KBM-7 (cell line): Measurements from ENCODE around the gene HSPG2.
"Not testable (repeated sequence)": the region's sequence is repeated elsewhere in the genome, so short reads cannot be mapped to it uniquely, and the experiment has no call there.

Experiments
- DNase-seq: peaks from one replicate; pipeline ENCODE4 v3.0.0-alpha.2; 2015
- in situ Hi-C: fragments of 300-500 bp; cut with MboI; formaldehyde crosslinking; loops from 2 replicates; pipeline ENCODE4 v1.14.3; 2020; ENCODE audit warnings: low sequenced_read_pairs, low pct_unique_long_range_greater_than_20kb, mixed read lengths

HSPG2 gene

DNA sequence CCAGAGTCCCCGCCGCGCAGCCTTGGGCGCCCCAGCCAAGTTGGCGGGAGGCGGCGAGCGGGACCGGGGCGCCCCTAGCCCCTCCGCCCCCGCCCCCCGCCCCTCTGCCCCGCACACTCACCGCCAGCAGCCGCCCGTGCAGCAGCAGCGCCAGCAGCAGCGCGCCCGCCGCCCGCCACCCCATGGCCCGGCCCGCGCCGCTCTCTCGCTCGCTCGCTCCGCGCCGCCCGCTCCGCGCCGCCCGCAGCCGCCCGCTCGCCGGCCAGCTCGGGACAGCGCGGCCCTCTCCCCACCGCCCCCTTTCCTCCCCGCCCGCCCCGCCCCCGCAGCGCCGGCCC is at the start of gene HSPG2:
Gene HSPG2 (minus strand): TSS at position 277 of the 338 bp plus-strand sequence. CDS start 93 bp downstream, at position 184.
- in situ Hi-C loops: no loop called here
- no peak for DNase-seq

DNA sequence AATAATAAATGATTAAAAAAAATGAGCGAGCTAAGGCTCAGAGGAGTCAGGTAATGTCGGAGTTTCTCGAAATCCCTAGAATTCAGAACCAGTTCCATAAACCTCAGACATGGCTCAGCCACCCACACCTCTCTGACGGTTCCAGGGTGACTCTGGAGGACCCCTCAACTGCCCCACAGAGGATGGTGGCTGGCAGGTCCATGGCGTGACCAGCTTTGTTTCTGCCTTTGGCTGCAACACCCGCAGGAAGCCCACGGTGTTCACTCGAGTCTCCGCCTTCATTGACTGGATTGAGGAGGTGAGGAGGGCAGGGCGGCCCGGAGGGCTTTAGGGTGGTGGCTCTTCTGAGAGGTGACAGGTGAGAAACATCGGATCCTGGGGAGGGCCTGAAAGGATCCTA is 49.3 kb upstream of the HSPG2 start:
- in situ Hi-C loops, DNase-seq: not testable (repeated sequence)

DNA sequence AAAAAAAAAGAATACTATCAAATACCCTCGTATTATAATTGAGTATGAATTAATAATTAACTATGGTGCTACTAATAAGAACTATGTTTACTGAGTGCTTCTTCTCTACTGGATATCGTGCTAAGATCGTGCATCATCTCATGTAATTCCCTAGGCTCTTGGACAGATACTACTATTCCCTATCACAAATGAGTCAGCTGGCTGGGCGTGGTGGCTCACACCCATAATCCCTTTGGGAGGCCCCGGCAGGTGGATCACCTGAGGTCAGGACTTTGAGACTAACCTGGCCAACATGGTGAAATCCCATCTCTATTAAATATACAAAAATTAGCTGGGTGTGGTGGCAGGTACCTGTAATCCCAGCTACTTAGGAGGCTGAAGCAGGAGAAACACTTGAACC is 48.8 kb upstream of the HSPG2 start:
- not testable (repeated sequence) for DNase-seq

DNA sequence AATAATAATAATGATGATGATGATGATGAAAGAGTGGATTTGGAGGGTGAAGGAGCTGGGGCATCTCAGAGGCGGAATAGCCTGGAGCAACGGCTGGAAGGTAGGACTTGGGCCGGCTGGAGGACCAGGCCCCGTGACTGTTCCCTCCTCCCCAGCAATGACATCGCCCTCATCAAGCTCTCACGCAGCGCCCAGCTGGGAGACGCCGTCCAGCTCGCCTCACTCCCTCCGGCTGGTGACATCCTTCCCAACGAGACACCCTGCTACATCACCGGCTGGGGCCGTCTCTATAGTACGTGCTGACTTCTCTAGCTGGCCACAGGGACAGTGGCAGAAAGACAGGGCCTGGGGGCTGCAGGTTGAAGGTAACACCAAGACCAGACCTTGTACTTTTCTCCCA is 46.4 kb upstream of the HSPG2 start:
- DNase-seq, in situ Hi-C loops: not testable (repeated sequence)

More for the DNA sequence above, 48.8 kb upstream of the HSPG2 start:
- in situ Hi-C loops: not testable (repeated sequence)

DNA sequence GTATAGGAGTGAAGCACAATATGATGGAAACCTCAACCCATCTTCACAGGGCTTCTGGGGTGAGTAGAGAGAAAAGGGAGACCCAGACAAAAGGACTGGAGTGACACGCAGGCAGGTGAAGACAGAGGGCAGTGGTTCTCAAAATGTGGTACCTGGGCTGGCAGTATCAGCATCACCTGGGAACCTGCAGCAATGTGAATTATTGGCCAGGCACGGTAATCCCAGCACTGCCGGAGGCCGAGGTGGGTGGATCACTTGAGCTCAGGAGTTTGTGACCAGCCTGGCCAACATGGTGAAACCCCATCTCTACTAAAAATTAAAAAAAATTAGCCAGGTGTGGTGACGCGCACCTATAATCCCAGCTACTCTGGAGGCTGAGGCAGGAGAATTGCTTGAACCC is 45.0 kb upstream of the HSPG2 start:
- in situ Hi-C loops, DNase-seq: not testable (repeated sequence)

DNA sequence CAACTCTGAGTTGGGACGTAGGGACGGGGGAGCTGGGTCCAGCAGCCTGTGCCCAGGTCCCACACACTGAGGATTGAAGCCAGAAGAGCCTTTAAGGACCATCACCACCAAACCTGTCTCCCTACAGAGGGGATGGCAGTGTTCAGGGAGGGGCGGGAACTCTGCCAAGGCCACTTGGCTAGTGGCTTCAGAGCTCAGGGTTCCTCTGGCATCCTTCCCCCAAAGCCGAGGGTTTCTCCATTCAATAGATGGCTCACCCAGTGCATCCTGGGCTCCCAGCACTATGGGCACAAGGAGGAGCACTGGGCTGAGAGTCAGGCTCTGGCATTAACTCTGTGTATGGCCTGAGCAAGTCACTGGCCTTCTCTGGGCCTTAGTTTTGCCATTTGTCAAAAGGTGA is 44.1 kb upstream of the HSPG2 start:
- DNase-seq, in situ Hi-C loops: not testable (repeated sequence)

DNA sequence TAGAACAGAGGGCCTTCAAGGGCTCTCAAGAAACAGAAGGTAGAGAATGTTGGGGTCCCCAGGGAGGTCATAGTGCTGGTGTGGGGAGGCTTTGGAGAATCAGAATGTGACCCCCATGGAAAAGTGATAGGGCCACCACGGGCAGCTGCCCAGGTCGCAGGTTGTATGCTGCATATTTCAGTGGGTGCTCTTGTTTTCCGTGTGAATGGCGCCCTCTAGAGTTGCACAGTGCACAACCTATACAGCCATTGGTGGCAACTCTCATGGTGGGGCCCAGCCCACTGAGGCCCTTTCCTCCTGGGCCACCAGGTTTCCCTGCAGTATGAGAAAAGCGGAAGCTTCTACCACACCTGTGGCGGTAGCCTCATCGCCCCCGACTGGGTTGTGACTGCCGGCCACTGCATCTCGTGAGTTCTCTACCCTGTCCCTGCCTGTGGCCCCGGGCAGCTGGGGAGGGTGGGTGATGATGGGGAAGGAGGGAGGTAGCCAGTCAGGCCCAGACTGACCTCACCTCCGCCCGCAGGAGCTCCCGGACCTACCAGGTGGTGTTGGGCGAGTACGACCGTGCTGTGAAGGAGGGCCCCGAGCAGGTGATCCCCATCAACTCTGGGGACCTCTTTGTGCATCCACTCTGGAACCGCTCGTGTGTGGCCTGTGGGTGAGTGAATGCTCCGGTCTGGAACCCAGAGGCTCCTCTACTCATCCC is 43.6 kb upstream of the HSPG2 start:
- in situ Hi-C loops, DNase-seq: not testable (repeated sequence)

DNA sequence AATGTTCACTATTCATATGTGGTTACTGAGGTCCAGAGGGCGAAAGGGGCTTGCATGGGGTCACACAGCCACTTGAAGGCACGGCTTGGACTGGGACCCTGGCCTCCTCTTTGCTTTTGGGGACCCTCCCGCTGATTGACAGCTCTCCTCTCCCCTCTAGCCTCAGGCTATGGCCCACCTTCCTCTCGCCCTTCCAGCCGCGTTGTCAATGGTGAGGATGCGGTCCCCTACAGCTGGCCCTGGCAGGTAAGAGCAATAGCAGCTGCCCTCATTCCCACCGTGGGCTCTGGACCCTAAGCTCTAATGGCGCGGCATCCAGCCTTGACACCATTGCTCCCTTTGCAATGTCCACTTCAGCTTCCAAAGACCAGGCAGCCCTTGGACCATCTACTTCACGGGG is 41.1 kb upstream of the HSPG2 start:
- in situ Hi-C loops, DNase-seq: not testable (repeated sequence)

DNA sequence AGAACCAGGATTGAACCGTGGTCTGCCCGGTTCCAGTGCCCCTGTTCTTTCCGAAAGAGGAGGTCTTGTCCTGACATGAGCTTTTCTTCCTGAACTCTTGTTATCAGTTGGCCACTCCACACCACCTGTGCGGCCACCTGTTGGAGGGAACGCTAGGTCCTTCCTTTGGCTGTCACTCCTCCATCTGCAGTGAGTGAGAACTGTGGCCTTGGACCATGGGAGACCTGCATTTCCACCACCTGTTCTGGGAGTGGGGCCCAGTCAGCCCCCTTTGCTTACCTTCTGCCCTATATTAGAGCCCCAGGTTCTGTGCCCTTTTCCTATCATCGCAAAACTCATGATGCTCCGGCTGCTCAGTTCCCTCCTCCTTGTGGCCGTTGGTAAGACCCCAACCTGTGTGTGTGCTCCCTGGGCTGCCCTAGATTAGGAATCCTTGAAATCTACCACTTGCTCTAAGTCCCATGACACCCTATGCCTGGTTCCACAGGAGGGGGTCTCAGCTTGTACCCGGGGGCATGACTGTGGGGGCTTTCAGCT is 39.7 kb upstream of the HSPG2 start, which contains the start of gene CELA3B:
Gene CELA3B (plus strand): TSS at position 320 of the 537 bp plus-strand sequence. CDS start 18 bp downstream, at position 338.
- DNase-seq, in situ Hi-C loops: not testable (repeated sequence)

DNA sequence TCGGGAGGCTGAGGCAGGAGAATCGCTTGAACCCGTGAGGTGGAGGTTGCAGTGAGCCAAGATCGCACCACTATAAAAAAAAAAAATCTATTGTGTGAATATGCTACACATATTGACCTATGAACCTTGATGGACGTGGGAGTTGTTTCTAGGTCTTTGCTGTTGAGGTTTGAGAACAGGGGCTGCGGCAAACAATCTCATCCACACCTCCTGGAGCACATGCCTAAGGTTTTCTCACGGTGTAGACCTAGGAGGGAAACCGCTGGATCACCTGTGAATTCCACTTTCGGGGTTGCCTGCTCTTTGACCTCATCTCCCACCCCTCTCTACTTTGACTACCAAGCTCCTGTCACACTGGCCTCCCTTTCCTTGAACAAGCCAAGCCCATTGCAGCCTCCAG is 38.2 kb upstream of the HSPG2 start:
- DNase-seq, in situ Hi-C loops: not testable (repeated sequence)

DNA sequence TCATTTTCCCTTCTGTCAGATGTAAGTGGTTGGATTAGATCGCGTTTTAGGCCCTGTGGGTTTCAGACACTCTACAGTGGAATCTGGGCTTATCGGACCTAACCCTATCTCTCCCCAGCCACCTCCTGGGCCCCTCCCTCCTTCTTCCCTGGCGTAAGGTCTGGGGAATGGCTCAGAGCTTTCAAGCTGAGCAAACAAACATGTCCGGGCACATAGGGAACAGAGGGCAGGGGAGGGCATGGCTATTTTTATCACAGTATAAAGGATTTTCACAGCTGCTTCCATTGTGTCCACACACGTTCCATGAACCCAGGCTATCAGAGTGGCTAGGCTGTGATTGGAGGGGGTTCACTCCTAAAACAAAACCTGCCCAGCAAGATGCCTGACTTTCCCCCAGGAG is 37.6 kb upstream of the HSPG2 start:
- DNase-seq, in situ Hi-C loops: not testable (repeated sequence)

DNA sequence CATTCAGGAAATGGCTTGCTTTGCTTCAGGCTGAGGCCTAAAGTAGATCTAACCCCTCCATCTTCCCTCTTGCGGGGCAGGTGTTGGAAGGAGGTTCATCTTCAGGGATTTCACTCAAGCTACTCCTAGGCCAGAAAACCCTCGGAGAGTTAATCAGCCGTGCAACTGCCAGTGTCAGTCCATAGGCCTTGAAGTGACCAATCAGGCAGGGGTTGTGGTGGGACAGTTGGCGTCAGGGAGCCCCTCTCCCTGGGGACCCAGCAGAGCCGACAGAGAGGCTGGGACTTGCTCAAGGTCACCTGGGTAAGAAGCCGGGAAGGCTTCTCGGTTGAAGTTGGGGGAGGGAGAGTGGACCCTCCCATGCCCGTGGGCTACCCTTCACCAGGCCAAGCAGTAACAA is 36.8 kb upstream of the HSPG2 start:
- in situ Hi-C loops: not testable (repeated sequence)

DNA sequence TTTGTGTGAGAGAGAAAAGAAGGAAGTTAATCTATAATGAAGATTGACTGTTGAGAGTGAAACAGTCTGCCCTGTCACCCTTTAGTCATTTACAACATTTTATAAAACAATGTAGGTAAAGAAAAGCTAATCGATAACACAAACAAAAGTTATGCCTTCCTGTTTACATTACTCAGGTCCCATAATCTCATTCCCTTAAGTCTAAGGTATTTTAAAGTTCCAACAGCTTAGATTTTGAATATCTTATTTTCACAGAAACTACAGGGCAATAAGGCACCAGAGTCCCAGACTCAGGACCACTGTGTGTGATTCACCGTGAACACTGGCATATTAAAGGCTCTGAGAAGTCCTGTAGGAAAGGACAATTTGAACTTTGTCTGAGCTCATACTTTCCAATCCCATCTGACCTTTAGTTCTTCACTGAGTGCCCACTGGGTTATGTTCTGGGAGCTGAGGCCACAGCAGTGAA is 35.9 kb upstream of the HSPG2 start:
- in situ Hi-C loops, DNase-seq: not testable (repeated sequence)

More for the DNA sequence above, 36.8 kb upstream of the HSPG2 start:
- DNase-seq: not testable (repeated sequence)

DNA sequence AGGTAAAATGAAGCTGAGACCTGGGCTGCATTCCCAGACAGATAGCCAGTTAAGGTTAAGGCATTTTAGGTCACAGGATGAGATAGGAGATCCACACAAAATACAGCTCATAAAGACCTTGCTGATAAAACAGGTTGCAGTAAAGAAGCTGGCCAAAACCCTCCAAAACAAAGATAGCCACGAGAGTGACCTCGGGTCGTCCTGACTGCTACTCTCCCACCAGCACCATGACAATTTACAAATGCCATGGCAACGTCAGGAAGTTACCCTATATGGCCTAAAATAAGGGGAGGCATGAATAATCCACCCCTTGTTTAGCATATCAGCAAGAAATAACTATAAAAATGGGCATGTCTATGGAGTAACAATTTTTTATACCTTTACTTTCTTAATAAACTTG is 33.4 kb upstream of the HSPG2 start:
- DNase-seq, in situ Hi-C loops: not testable (repeated sequence)

DNA sequence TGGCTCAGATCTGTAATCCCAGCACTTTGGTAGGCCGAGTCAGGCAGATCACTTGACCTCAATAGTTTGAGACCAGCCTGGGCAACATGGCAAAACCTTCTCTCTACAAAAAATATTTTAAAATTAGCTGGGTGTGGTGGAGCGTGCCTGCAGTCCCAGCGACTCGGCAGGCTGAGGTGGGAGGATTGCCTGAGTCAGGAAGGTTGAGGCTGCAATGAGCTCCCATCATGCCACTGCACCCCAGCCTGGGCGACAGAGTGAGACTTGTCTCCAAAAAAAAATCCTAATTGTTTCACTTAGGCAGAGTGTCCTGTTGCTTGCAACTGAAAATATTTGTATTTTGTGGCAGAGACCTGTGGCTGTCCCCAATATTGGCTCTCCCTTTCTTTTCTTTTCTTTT is 32.0 kb upstream of the HSPG2 start:
- in situ Hi-C loops, DNase-seq: not testable (repeated sequence)

DNA sequence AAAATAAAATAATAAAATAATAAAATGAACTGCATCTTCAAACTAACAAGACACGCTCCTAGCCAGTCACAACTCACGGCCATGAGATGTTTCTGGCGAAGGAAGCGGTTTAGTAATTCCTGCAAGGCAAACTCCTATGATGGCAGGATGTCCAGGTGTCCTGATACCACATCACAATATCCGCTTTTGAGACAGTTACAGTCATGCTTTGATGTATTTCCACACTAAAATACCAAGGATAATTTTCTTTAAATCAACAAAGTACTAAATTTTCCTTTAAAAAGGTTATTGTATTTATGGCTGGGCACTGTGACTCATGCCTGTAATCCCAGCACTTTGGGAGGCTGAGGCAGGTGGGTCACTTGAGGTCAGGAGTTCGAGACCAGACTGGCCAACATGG is 30.1 kb upstream of the HSPG2 start:
- in situ Hi-C loops, DNase-seq: not testable (repeated sequence)

DNA sequence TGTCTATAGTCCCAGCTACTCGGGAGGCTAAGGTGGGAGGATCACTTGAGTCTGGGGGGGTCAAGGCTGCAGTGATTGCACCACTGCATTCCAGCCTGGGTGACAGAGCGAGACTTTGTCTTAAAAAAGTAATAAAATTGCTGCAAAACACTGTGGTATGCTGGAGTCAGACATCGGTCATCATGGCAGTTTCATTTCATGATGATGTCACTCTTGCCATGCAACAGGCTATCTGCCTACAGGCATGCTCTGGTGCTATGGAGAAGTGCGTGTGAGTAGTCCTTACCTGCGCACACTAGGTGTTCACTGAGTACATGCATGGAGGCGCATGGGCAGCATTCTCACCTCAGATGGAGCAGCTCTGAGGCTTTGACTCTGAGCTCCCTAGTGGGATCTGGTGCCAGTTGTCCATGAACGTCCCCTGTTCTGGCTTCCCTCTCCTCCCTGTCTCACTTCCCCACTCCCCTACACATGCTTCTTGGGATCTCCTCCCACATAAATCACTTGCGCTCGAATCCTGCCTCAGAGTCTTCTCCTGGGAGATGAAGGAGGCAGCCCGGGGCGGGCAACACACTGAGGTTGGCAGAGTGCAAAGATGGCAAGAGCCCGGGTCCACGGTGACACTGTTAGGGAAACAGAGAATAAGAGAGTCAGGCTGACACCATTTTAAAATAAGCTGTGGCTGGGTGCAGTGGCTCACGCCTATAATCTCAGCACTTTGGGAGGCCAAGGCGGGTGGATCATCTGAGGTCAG is 29.3 kb upstream of the HSPG2 start:
- DNase-seq: no peak
- in situ Hi-C loops: no loop called here

DNA sequence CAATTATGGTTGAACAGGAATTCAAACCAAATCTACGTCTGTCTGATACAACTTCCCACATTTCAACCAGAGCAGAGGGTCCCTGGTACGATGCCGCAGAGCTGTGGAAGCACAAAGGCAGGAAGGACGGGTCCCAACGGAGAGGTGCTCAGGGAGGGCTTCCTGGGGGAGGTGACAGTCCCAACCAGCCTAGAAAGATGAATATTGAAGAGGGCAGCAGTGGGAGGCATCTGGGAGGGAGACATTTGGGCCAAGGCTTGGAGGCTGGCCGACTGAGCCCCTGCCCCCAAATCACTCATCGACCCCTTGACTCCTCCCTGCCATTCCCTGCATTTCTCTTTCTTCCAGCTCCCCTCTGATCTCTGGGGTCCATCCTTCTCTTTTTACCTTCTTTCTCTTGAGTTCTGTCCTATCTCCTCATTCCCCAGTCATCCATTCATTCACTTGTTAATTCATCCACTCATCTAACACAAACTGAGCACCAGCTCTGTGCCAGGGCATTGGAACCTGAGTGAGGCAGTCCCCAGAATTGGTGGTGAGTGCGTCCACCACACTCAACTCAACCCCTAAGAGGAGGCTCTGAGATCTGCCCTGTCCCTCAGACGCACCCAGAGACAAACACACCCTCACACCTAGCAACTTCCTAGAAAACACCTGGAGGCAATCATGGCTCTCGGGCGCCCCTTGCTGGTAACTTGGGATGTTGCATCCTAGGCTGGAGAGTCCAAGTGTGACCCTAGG is 26.5 kb upstream of the HSPG2 start:
- in situ Hi-C loops: no loop called here
- peak; percentile 86 for DNase-seq

DNA sequence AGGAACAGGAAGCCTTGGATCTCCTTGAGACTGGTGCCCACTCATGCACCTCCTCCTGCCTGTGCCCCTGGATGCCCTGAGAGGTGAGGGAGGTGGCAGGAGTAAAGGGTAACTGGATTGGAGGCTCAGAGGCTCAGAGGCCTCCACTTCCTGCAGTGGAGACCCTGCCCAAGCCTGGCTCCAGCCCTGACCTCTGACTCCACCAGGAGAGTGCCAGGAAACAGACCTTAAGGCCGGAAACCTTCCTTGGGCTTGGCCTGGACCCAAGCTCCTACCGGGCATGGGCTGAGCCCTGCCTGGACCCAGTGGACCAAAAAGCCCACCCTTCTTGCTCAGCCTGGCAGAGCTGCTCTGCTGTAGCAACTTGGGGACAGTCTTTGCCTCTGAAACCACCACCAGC is 24.7 kb upstream of the HSPG2 start:
- in situ Hi-C loops: no loop called here
- no peak for DNase-seq
